Adipocyte (in vitro differentiated cells): ENCODE measurements around the gene SCRN1.
"Not testable (repeated sequence)": the region's sequence is repeated elsewhere in the genome, so short reads cannot be mapped to it uniquely, and the experiment has no call there.

Source experiments
- DNase-seq: peaks from one replicate; pipeline ENCODE4 v3.0.0-alpha.2; 2015; ENCODE audit warnings: low read depth
- H3K27me3 ChIP-seq: replicated peaks from 2 replicates; pipeline ENCODE4 v1.7.0; 2013; ENCODE audit warnings: mild to moderate bottlenecking, low read length, moderate library complexity; ENCODE audit not compliant: control insufficient read depth, insufficient read depth
- H3K36me3 ChIP-seq: 2 replicates; pipeline ENCODE4 v1.7.0; 2013; ENCODE audit warnings: low read length, mild to moderate bottlenecking, moderate library complexity; ENCODE audit not compliant: control insufficient read depth, insufficient read depth, severe bottlenecking
- H3K4me1 ChIP-seq: 2 replicates; pipeline ENCODE4 v1.7.0; 2013; ENCODE audit warnings: mild to moderate bottlenecking, low read length, moderate library complexity; ENCODE audit not compliant: control insufficient read depth, insufficient read depth
- H3K4me3 ChIP-seq: 2 replicates; pipeline ENCODE4 v1.7.0; 2013; ENCODE audit warnings: mild to moderate bottlenecking, low read length, moderate library complexity
- H3K9ac ChIP-seq: 2 replicates; pipeline ENCODE4 v1.7.0; 2013; ENCODE audit warnings: mild to moderate bottlenecking, low read length, moderate library complexity
- H3K9me3 ChIP-seq: 2 replicates; pipeline ENCODE4 v1.7.0; 2013; ENCODE audit warnings: mild to moderate bottlenecking, low read length, moderate library complexity; ENCODE audit not compliant: control insufficient read depth

Gene SCRN1

GRCh38 chr7:29965030-29965429, 24.6 kb downstream of the SCRN1 start:
- peaks cover 41% of the 10 kb centered on the region for H3K36me3 ChIP-seq
- H3K9ac ChIP-seq: no peak overlapping the region
- H3K27me3 ChIP-seq: no peaks in the 10 kb centered on the region
- H3K4me1 ChIP-seq: peaks cover 10% of the 10 kb centered on the region
- H3K9me3 ChIP-seq: no peaks in the 10 kb centered on the region
- no peak overlapping the region for H3K4me3 ChIP-seq
- no peak for DNase-seq

GRCh38 chr7:29962035-29962434, 27.6 kb downstream of the SCRN1 start:
- DNase-seq: no peak
- Histone ChIP-seq H3K9me3 (no peaks in the 10 kb centered on the region), H3K9ac (no peak overlapping the region), H3K36me3 (peaks cover 35% of the 10 kb centered on the region), H3K27me3 (no peaks in the 10 kb centered on the region), H3K4me1 (peaks cover 3% of the 10 kb centered on the region), H3K4me3 (no peak overlapping the region)

GRCh38 chr7:29961611-29962010, 28.0 kb downstream of the SCRN1 start:
- H3K9ac ChIP-seq, H3K4me1 ChIP-seq, H3K27me3 ChIP-seq, H3K4me3 ChIP-seq, DNase-seq, H3K9me3 ChIP-seq: not testable (repeated sequence)
- peaks cover 31% of the 10 kb centered on the region for H3K36me3 ChIP-seq

- Histone ChIP-seq H3K4me3 (no peak overlapping the region), H3K4me1 (peaks cover 20% of the 10 kb centered on the region), H3K9me3 (no peaks in the 10 kb centered on the region), H3K27me3 (no peaks in the 10 kb centered on the region), H3K36me3 (peaks cover 19% of the 10 kb centered on the region), H3K9ac (no peak overlapping the region)
- DNase-seq: no peak
Observed at GRCh38 chr7:29958667-29959358, 30.8 kb downstream of the SCRN1 start.

GRCh38 chr7:29957521-29958310, 31.9 kb downstream of the SCRN1 start:
- Histone ChIP-seq H3K4me1 (peaks cover 29% of the 10 kb centered on the region), H3K27me3 (no peaks in the 10 kb centered on the region), H3K4me3 (no peak overlapping the region), H3K9me3 (no peaks in the 10 kb centered on the region), H3K9ac (peak overlapping the region; percentile 16), H3K36me3 (peaks cover 21% of the 10 kb centered on the region)
- no peak for DNase-seq

- peaks cover 29% of the 10 kb centered on the region for H3K4me1 ChIP-seq
- no peak for DNase-seq
- H3K4me3 ChIP-seq: no peak overlapping the region
- no peaks in the 10 kb centered on the region for H3K9me3 ChIP-seq
- no peaks in the 10 kb centered on the region for H3K27me3 ChIP-seq
- H3K9ac ChIP-seq: no peak overlapping the region
- H3K36me3 ChIP-seq: peaks cover 31% of the 10 kb centered on the region
Observed at GRCh38 chr7:29956487-29956836, 33.1 kb downstream of the SCRN1 start.

- Histone ChIP-seq H3K36me3 (peaks cover 37% of the 10 kb centered on the region), H3K4me3 (no peak overlapping the region), H3K4me1 (peaks cover 29% of the 10 kb centered on the region), H3K27me3 (no peaks in the 10 kb centered on the region), H3K9ac (peak overlapping the region; percentile 4), H3K9me3 (no peaks in the 10 kb centered on the region)
- DNase-seq: no peak
Observed at GRCh38 chr7:29955799-29956486, 33.7 kb downstream of the SCRN1 start.

- Histone ChIP-seq H3K9ac (no peak overlapping the region), H3K36me3 (peaks cover 44% of the 10 kb centered on the region), H3K4me1 (peaks cover 29% of the 10 kb centered on the region), H3K9me3 (no peaks in the 10 kb centered on the region), H3K27me3 (no peaks in the 10 kb centered on the region), H3K4me3 (no peak overlapping the region)
- no peak for DNase-seq
Observed at GRCh38 chr7:29955075-29955792, 34.4 kb downstream of the SCRN1 start.

- Histone ChIP-seq H3K36me3 (peaks cover 52% of the 10 kb centered on the region), H3K4me1 (peaks cover 29% of the 10 kb centered on the region)
- peak; percentile 42 for DNase-seq
Observed at GRCh38 chr7:29953726-29954347, 35.8 kb downstream of the SCRN1 start.

GRCh38 chr7:29951206-29951605, 38.4 kb downstream of the SCRN1 start:
- Histone ChIP-seq H3K9ac (no peak overlapping the region), H3K4me1 (peaks cover 18% of the 10 kb centered on the region), H3K27me3 (no peaks in the 10 kb centered on the region), H3K4me3 (no peak overlapping the region), H3K9me3 (no peaks in the 10 kb centered on the region), H3K36me3 (peaks cover 69% of the 10 kb centered on the region)
- no peak for DNase-seq

More at GRCh38 chr7:29953726-29954347, 35.8 kb downstream of the SCRN1 start:
- no peaks in the 10 kb centered on the region for H3K27me3 ChIP-seq
- H3K9me3 ChIP-seq: no peaks in the 10 kb centered on the region
- H3K4me3 ChIP-seq: no peak overlapping the region
- peak overlapping the region; percentile 62 for H3K9ac ChIP-seq
